Stimulated activated CD8-positive, alpha-beta memory T cell treated with anti-CD3 and anti-CD28 coated beads, Interleukin-2, amount 100 ng/mL, for 48 hours (primary cell): ENCODE data around the gene SEPTIN12.
"Not testable (repeated sequence)": the region's sequence is repeated elsewhere in the genome, so short reads cannot be mapped to it uniquely, and the experiment has no call there.

Source experiments
- DNase-seq, 2 donors: peaks; one replicate each; pipeline ENCODE4 v3.0.0-alpha.2; 2020; ENCODE audit warnings: low read depth in 2 of 2

Gene SEPTIN12

DNA sequence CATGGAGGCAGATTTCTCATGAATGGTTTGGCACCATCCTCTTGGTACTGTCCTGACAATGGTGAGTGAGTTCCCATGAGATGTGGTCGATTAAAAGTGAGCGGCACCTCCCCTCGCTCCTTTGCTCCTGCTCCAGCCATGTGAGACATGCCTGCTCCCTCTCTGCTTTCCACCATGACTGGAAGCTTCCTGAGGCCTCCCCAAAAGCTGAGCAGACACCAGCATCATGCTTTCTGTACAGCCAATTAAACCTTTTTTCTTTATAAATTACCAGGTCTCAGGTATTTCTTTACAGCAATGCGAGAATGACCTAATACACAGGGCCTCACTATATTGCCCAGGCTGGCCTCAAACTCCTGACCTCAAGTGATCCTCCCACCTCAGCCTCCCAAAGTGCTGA is 33.3 kb downstream of the SEPTIN12 start:
- no peak for DNase-seq

DNA sequence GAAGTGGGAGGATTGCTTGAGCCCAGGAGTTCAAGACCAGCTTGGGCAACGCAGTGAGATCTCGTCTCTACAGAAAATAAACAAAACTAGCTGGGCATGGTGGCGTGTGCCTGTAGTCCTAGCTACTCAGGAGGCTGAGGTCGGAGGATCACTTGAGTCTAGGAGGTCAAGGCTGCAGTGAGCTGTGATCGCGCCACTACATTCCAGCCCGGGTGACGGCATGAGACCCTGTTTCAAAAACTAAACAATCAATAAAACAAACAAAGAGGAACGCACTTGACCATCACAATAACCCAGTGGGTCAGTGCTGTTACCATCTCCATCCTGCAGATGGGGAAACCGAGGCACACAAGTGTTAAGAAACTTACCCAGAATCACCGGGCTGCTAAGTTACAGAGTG is 34.9 kb downstream of the SEPTIN12 start:
- DNase-seq, result no peak

DNA sequence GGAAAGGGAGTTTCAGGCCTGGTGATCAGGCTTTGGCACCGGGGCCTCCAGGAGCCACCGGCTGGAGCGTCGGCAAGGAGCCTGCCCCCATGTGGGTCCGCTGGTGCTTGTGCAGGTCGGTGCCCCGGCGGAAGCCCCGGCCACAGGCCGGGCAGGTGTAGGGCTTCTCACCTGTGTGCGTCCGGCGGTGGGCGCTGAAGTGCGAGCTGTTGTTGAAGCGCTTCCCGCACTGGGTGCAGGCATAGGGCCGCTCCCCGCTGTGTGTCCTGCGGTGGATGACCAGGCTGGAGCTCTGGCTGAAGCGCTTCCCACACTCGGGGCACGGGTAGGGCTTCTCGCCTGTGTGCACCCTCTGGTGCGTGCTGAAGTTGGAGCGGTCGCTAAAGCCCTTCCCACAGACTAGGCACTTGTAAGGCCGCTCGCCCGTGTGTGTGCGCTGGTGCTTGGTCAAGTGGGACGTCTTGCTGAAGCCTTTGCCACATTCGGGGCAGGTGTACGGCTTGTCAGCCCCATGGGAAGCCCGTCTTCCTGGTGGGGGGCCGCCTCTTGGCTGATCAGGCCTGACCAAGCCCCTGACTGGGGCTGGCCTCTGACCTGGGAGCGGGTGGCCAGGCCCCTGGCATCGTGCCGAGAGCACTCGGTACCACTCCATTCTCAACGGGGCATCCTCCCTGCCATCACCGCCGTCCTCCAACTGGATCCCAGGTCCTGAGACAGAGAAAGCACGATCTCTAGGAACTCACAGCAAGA is 35.6 kb downstream of the SEPTIN12 start:
- no peak for DNase-seq

DNA sequence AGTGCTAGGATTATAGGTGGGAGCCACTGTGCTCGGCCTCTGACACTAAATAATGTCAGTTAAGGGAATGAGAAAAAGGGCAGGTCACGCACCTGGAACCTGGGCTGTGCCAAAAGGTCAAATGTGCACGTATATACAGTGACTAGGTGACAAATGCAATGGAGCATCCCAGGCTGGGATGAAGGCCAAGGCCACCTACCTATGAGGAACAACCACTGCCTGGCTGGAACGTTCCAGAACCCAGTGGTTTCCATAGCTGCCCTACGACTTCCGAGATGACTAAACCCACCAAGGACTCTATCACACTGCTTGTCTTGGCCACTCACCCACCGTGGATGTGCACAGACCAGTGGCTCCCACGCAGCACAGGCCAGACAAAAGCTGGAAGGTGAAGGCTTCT is 37.2 kb downstream of the SEPTIN12 start:
- DNase-seq, result no peak

DNA sequence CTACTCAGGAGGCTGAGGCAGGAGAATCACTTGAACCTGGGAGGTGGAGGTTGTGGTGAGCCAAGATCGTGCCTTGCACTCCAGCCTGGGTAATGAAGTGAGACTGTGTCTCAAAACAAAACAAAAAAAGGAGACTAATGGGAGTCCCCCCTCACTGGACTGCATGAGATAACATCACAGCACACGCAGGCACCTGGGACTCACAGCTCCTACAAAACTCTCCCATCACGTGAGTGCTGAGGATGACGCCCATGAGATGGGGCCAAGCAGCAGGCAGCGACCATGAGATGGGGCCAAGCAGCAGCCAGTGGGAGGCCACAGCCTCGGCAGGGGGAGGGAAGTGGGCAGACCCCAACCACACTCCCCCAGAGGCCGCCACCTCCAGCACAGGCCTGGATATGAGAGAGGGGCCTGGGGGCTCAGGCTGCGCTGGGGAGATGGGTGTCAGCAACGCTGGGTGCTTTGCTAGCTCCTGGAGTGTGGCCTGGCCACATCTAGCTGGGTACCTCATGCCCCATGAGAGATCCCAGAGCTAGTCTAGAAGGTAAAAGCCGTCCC is 38.4 kb downstream of the SEPTIN12 start:
- DNase-seq, result no peak

DNA sequence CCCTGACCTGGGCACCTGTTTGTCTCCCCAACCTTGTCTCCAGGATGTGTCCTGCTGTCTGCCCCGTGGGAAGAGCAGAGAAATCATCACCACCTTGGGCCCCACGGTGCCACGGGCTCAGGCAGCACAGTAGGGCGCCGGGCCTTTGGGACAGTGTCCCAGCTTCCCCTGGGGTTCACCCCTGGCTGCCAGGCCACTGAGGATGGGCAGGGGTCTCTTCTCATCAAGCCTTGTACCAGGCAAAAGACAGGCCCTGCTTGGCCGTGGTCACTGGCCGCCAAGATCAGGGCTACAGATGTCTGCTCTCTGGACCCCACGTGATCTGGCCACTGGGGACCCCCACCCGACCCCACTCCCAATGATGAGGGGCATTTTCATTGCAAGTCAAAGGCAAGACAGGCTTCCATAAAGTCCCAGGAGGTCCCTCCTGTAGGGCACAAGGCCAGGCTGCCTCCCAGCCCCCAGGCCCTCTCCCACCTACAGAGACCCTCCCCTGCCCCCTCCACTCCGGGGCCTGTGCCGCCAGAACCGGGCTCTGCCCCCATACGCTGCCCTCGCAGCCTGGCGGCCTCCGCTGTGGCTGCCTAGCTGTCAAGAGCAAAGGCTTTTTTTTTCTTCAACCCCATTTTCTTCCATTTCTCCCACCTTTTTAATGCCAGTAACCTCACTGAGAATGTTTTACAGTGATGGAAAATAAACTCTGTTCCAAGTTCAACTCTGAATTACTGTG is 39.3 kb downstream of the SEPTIN12 start:
- DNase-seq, result no peak

DNA sequence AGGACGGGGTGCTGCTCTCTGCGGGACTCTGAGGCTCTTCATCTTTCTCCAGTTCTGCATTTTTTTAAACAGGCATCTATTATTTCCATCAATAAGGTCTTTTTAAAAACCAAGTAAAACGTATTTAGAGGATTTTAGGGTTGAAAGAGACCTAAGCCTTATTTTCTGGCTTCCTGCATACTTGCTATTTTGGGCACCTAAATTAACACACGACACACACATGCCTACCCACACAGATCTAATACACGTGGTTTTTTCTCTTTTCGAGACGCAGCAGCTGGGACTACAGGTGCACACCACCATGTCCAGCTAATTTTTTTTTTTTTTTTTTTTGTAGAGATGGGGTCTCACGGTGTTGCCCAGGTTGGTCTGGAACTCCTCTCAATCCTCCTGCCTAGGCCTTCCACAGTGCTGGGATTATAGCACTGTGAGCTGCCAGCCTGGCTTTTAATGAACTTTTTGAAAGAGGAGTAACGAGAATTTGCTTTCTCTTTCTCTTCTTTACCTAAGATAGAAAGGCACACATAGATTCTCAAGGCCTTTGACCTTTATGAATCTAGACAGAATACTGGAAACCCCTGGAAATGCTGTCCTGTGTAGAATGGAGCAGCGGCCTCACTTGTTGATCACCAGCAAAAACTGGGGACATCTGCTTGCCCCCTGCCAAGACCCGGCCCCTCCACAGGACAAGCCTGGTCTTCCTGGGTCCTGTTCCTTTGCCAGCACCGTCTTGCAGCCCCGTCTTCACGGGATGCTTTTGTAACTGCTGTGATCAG is 40.1 kb downstream of the SEPTIN12 start:
- no peak for DNase-seq

DNA sequence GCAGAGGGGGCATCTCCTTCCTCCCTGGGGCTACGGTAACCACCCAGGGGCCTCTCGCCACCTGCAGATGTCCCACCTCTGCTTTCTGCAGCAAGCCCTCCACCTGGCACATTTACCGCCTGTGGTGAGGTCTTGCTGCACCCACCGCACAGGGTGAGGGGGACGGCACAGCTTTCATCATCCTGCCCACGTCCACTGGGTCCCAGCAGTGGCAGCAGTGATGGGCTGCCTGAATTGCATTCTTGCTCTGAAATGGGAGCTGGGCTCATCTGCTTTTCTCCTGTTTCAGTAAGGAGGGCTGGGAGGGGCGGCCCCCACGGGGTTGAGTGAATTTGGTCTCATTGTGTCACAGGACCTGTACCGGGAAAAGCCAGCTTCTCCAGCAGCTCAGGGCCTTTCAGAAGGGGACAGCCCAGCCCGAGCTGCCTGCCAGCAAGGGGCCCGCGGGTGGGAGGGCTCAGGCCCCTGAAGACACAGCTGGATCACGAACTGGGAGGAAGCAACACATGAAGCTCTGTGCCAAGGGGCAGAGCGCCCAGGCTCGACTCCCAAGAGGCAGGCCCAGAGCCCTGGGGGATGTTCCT is 41.1 kb downstream of the SEPTIN12 start:
- no peak for DNase-seq

DNA sequence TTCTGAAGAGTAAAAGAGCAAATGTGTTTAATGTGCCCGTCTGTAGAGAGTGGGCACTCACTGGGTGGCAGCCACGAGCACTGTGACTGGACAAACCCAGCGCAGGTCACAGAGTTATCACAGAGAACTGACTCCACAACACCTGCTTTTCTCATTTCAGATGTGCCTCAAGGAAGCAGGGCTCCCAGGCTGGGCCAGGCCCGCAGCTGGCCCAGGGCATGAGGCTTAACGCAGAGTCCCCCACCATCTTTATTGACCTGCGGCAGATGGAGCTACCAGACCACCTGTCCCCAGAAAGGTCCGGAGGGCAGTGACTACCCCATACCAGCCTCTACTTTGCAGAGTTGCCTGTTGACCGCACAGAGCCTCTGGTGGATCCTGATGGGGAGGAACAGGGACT is 41.9 kb downstream of the SEPTIN12 start:
- no peak for DNase-seq

DNA sequence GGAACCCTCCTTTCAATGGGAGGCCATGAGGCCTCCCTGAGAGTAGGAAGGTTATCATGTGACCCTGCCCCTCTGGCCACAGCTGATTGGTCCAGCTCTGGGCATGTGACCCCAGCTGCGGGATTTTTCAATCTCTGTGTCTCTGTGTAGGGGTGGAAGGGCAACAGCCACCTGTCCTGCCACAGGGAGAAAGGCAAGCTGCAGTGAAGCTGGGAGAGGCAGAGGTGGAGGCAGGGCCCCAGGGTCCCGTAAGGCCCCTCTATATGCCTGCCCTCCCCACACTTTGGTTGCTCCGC is 42.9 kb downstream of the SEPTIN12 start:
- no peak for DNase-seq

DNA sequence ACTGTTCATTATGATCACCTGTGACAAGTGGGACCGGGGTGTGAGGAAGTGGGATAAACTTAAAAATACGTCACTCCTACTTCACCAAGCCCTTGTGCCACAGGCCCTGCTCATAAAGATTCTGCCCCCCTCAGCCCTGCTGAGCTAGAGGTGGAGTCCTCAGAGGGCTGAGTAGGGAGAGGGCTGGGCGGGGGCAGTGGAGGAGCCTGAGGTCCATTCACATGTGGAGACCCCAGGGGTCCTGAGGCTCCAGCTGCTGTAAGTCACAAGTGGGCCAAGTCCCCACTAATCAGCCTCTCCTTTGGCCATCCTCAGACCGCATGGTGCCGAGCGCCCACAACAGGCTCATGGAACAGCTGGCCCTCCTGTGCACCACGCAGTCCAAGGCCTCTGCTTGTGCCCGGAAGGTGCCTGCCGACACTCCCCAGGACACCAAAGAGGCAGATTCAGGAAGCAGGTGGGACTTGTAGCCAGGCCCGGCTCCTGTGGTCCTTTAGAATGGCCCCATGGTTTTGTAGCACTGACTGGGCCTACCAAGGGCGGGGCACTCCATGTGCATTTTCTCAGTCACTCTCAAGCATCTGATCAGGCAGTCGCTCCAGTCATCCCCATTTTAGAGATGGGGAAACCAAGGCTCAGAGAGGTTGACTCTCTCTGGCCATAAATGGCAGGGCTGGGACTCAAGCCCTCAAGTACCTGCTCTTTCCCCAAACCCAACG is 43.4 kb downstream of the SEPTIN12 start:
- DNase-seq, result no peak

DNA sequence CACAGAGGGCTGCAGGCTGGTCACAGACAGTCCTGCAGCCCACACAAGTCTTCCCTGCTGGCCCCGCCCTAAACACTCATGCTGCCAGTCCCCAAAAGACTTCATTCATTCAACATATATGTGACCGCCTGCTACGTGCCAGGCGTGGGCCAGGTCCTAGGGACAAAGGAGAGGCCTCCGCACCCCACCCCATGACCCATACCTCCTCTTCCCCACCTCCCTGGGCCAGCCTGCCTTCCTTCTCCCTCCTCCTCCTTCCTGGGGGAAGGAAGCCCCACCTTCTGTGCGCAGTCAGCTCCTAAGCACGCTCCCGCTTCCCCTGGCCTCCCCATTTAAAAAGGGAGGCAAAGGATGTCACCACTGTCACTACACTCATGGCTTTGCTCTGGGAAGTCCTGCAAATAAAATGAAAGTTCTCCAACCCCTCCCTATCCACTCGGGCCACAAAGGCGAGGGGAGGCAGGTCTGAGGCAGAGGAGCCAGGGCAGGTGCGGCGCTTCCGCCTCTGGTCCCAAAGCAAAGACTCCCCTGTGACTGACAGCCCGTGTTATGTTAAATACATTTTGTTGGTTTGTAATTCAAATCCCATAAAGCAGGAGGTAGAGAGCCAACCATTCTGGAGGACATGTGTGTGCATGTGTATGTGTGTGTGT is 44.8 kb downstream of the SEPTIN12 start:
- no peak for DNase-seq

DNA sequence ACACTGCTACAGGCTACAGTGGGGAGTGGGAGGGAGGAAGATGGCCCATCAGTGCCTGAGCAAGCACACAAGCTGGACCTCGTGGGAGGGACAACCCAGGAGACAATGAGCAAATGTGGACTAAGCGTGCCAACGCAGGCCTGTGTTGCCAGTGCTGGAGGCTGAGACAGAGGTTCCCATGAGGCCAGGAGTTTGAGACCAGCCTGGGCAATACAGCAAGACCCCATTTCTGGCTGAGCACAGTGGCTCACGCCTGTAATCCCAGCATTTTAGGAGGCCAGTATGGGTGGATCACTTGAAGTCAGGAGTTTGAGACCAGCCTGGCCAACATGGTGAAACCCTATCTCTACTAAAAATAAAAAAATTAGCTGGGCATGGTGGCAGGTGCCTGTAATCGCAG is 49.8 kb downstream of the SEPTIN12 start:
- DNase-seq, result not testable (repeated sequence)

DNA sequence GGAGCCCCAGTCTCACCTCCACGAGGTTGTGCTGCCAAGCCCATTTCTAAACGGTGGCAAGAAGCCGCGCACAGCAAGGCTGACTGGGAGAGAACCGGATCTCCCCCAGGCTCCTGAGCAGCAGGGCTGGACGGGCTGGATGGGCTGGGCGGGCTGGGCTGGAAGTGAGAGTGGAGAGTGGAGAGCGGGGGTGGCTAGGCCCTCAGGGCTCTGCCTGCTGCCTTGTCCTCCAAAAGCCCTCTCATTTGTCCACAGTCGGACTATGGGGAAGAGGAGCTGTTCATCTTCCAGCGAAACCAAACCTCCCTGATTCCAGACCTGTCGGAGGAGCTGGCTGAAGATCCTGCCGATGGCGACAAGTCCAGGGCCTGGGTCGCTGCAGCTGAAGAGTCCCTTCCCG is 50.6 kb downstream of the SEPTIN12 start:
- DNase-seq, result no peak

DNA sequence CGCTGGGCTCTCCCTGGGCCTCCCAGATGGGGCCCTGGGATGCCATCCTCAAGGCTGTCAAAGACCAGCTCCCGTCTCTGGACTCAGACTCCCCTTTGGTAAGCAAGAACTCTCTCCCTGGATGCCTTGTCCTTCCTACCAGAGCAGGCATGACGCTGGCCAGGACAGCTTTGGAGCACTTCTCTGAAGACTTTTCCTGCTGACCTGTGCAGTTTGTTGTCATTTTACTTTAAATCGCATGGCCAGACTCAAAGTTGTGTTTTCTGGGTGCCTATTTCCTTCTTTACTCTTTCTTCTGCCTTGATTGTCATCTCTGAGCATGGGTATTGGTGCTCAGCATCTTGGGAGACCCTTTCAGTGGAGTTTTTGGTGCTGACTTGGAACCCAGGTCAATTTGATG is 51.6 kb downstream of the SEPTIN12 start:
- DNase-seq, result no peak

DNA sequence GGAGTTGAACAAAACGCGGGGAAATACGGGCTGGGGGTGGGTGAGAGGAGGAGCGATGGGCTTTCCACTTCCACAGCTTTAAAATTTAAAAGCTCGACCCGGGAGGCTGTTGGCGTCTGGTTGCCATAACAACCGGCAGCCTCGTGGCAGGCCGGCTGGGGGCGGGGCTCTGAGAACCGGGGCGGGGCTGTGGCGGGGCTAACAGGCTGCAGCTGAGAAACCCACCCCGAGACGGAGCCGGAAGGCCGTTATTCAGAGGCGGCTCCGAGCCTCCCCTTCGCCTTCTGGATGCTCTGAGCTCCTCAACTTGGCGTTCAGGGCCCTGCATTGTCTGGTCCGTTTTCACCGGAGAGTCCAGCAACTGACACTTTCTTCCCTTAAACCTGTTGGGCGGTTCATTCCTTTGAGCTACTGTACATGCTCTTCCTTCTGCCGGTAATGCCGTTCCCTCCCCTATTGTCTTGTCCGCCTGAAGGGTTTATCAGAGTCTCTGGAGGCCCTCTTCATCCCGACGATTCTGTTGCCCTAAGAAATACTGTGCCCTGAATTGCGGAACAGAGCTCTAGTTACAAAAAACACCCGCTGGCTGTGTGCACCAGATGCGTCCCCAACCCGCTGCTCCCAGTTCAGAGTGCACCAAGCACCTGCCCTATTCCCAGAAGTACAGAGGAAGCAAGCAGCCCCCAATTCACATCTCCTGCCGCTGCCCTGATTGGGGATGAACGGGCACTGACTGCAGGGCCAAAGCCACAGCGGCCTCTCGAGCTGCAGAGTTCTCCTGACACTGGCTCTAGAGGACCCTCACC is 53.2 kb downstream of the SEPTIN12 start:
- peak; percentile 93 to 95 for DNase-seq

DNA sequence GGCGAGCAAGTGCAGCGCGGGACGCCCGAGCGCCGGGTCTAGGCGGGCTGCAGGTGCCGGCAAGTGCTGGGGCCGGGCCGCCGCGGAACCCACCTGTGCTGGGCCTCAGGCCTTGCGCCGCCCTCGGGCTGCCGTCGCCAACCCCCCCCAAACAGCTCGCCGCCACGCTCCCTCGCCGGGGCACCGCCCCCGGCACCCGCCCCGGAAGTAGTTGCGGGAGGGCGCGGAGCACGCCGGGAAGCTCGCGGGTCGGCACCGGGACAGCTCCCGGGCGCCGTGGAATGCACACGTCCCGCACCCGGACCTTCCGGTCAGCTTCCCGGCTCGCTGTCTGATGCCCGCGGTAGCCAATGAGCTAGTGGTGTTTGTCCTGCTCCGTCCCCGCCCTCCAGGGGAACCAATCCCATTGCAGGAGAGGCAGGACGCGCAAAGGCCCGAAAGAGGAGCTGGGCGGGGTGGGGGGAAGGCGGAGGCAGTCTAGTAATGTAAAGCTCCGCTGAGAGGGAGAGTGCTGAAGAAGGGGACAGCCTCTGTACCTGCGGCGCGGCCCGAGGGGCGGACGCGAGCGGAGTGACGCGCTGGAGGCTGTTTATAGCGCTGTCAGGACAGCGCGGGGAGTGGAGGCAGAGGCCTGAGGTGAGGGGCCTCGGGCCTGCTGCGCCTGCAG is 53.9 kb downstream of the SEPTIN12 start, which contains the start of the genes ANKS3 and DNAAF8:
Gene ANKS3, minus strand, starts transcription at position 209 of the 667 bp plus-strand sequence. CDS start 4,122 bp downstream, outside the sequence.
Gene DNAAF8, plus strand, starts transcription at position 475 of the 667 bp plus-strand sequence. CDS start 1,978 bp downstream, outside the sequence.
- peak; percentile 71 to 76 for DNase-seq

DNA sequence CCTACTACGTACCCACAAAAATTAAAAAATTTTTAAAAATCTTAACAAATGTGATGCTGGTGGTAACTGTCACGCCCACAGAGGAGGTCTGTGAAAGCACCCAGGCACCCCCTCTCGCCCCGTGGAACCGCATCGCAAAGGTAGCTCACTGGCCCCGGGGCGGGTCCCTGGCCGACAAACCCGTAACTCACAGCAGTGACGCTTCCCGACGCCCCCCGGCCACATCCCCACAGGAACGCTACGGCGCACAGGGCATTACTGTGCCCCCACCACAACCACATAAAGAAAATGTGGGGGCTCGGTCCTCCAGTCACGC is 54.4 kb downstream of the SEPTIN12 start:
- peak in 1 of 2 donors; percentile 15 for DNase-seq

DNA sequence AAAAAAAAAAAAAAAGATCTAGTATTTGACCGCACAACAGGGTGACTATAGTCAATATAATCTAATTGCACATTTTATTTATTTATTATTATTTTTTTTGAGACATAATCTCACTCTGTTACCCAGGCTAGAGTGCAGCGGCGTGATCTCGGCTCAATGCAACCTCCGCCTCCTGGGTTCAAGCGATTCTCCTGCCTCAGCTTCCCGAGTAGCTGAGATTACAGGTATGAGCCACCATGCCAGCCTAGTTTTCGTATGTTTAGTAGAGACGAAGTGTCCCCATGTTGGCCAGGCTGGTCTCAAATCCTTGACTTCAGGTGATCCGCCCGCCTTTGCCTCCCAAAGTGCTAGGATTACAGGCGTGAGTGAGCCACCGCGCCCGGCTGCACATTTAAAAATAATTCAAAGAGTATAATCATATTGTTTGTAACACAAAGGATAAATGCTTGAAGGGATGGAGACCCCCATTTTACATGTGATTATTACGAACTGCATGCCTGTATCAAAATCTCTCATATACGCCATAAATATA is 54.9 kb downstream of the SEPTIN12 start:
- no peak for DNase-seq
